Chondrocyte (in vitro differentiated cells): ENCODE measurements around the gene POFUT2. TPM values are rescaled to one million over a fixed set of nuclear protein-coding genes. Genes with fewer than 3 reads are reported as not detected.
A peak's percentile ranks its signal among the peaks of the same experiment; 100 is the strongest.

ENCODE experiments used
- DNase-seq: peaks from one replicate; pipeline ENCODE4 v3.0.0; 2021; ENCODE audit warnings: mixed read lengths, low spot score
- H3K27ac Mint-ChIP-seq: one replicate; pipeline ENCODE4 v1.8.0; 2021; ENCODE audit warnings: mild to moderate bottlenecking, moderate library complexity, mixed read lengths; ENCODE audit not compliant: unreplicated experiment
- H3K27me3 Mint-ChIP-seq: 2 replicates; pipeline ENCODE4 v1.8.0; 2021; ENCODE audit warnings: low read depth, mixed read lengths
- H3K36me3 Mint-ChIP-seq: 2 replicates; pipeline ENCODE4 v1.8.0; 2021; ENCODE audit warnings: low read depth, mixed read lengths
- H3K4me1 Mint-ChIP-seq: 2 replicates; pipeline ENCODE4 v1.8.0; 2021; ENCODE audit warnings: low read depth, mild to moderate bottlenecking, mixed read lengths
- H3K4me3 Mint-ChIP-seq: one replicate; pipeline ENCODE4 v1.8.0; 2021; ENCODE audit warnings: mild to moderate bottlenecking, moderate library complexity, mixed read lengths; ENCODE audit not compliant: unreplicated experiment
- H3K9me3 Mint-ChIP-seq: 2 replicates; pipeline ENCODE4 v1.8.0; 2021; ENCODE audit warnings: low read depth, mixed read lengths
- CTCF ChIP-seq: fragments of 200-600 bp; sonication (generic); IDR thresholded peaks from 2 replicates; pipeline ENCODE4 v1.5.0; 2021; ENCODE audit warnings: antibody characterized with exemption, mild to moderate bottlenecking, moderate library complexity
- total RNA-seq: library from RNA; stranded (reverse); gene quantifications from 3 replicates; pipeline ENCODE4 v1.2.1, GENCODE V29; 2021

POFUT2 gene
- total RNA-seq, 1 donor from 2014 or later, result 73.6 TPM

- no peak overlapping the region for H3K27ac Mint-ChIP-seq
- H3K9me3 Mint-ChIP-seq, result no peaks in the 10 kb centered on the region
- no peak overlapping the region for H3K4me3 Mint-ChIP-seq
- peaks cover 32% of the 10 kb centered on the region for H3K4me1 Mint-ChIP-seq
- H3K27me3 Mint-ChIP-seq, result no peaks in the 10 kb centered on the region
- peaks cover 9% of the 10 kb centered on the region for H3K36me3 Mint-ChIP-seq
- peak; percentile 63 for DNase-seq
- TF ChIP-seq CTCF, result no peak
These were observed 61.0 kb downstream of the POFUT2 start for GRCh38 chr21:45226540-45227326.

GRCh38 chr21:45225741-45226327, 61.9 kb downstream of the POFUT2 start:
- Mint-ChIP-seq H3K27me3 (no peaks in the 10 kb centered on the region), H3K27ac (no peak overlapping the region), H3K4me3 (no peak overlapping the region), H3K4me1 (peaks cover 32% of the 10 kb centered on the region), H3K9me3 (no peaks in the 10 kb centered on the region), H3K36me3 (peaks cover 15% of the 10 kb centered on the region)
- DNase-seq, result no peak
- TF ChIP-seq CTCF, result no peak

GRCh38 chr21:45225041-45225740, 62.5 kb downstream of the POFUT2 start:
- H3K9me3 Mint-ChIP-seq, result no peaks in the 10 kb centered on the region
- DNase-seq, result no peak
- H3K36me3 Mint-ChIP-seq, result peaks cover 18% of the 10 kb centered on the region
- H3K27me3 Mint-ChIP-seq, result no peaks in the 10 kb centered on the region
- TF ChIP-seq CTCF, result no peak
- H3K27ac Mint-ChIP-seq, result peak overlapping the region; percentile 17
- H3K4me1 Mint-ChIP-seq, result peaks cover 33% of the 10 kb centered on the region
- no peak overlapping the region for H3K4me3 Mint-ChIP-seq

GRCh38 chr21:45224189-45224938, 63.3 kb downstream of the POFUT2 start:
- Mint-ChIP-seq H3K27ac (peak overlapping the region; percentile 12), H3K27me3 (no peaks in the 10 kb centered on the region), H3K36me3 (peaks cover 19% of the 10 kb centered on the region), H3K9me3 (no peaks in the 10 kb centered on the region), H3K4me1 (peaks cover 42% of the 10 kb centered on the region), H3K4me3 (no peak overlapping the region)
- TF ChIP-seq CTCF, result no peak
- DNase-seq, result peak; percentile 84
